HepG2 (cell line): ENCODE results near the gene HID1. TPM values are rescaled to one million over a fixed set of nuclear protein-coding genes. Genes with fewer than 3 reads are reported as not detected.

ENCODE experiments used
- ARNT2 ChIP-seq: sonication (generic); formaldehyde crosslinking; IDR thresholded peaks from 2 replicates; pipeline ENCODE4 v1.8.0; 2022; ENCODE audit warnings: mild to moderate bottlenecking, low read depth, missing genetic modification reagents, moderate library complexity
- BCLAF1 ChIP-seq: fragments of 450-650 bp; IDR thresholded peaks from 2 replicates; pipeline ENCODE4 v1.6.1; 2017; ENCODE audit warnings: mild to moderate bottlenecking
- CTCF ChIP-seq: sonication (generic); formaldehyde crosslinking; IDR thresholded peaks from 2 replicates; pipeline ENCODE4 v1.5.0; 2020; ENCODE audit warnings: mild to moderate bottlenecking, missing genetic modification reagents, moderate library complexity
- DRAP1 ChIP-seq: IDR thresholded peaks from 2 replicates; pipeline ENCODE4 v1.6.1; 2016; ENCODE audit warnings: missing genetic modification reagents, missing compliant biosample characterization
- KAT2B ChIP-seq: fragments of 150-350 bp; IDR thresholded peaks from 2 replicates; pipeline ENCODE4 v1.6.1; 2014; ENCODE audit warnings: low read depth, low read length, borderline replicate concordance
- POLR2AphosphoS2 ChIP-seq: IDR thresholded peaks from 2 replicates; pipeline ENCODE4 v1.6.1; 2011; ENCODE audit warnings: low read depth, low read length, improper control_type of control experiment
- SP1 ChIP-seq, 2 experiments: fragments of 450-650 bp in 1 of 2; sonication (generic) in 1 of 2; formaldehyde crosslinking in 1 of 2; IDR thresholded peaks; 2 replicates each; pipeline versions ENCODE4 v1.4.0 to v1.6.1; 2016 to 2020; ENCODE audit warnings: missing genetic modification reagents in 1 of 2
- SSRP1 ChIP-seq: IDR thresholded peaks from 2 replicates; pipeline ENCODE4 v1.6.1; 2016; ENCODE audit warnings: control low read depth
- ZBTB1 ChIP-seq: sonication (generic); formaldehyde crosslinking; IDR thresholded peaks from 2 replicates; pipeline ENCODE4 v1.4.0; 2020; ENCODE audit warnings: missing genetic modification reagents, borderline replicate concordance
- ZMYM2 ChIP-seq: sonication (generic); formaldehyde crosslinking; IDR thresholded peaks from 2 replicates; pipeline ENCODE4 v1.8.0; 2022; ENCODE audit warnings: mild to moderate bottlenecking, missing genetic modification reagents
- ZNF616 ChIP-seq: sonication (generic); formaldehyde crosslinking; IDR thresholded peaks from 2 replicates; pipeline ENCODE4 v1.5.0; 2020; ENCODE audit warnings: low read depth, mild to moderate bottlenecking, missing genetic modification reagents
- ZNF678 ChIP-seq: sonication (generic); formaldehyde crosslinking; IDR thresholded peaks from 2 replicates; pipeline ENCODE4 v1.4.0; 2020; ENCODE audit warnings: mild to moderate bottlenecking, missing genetic modification reagents
- ZNF687 ChIP-seq: sonication (generic); formaldehyde crosslinking; IDR thresholded peaks from 2 replicates; pipeline ENCODE4 v1.5.1; 2020; ENCODE audit warnings: mild to moderate bottlenecking, missing genetic modification reagents, moderate library complexity
- ZNF704 ChIP-seq: sonication (generic); formaldehyde crosslinking; IDR thresholded peaks from 2 replicates; pipeline ENCODE4 v1.8.1; 2023; ENCODE audit warnings: mild to moderate bottlenecking, inconsistent platforms, moderate library complexity, missing genetic modification reagents, borderline replicate concordance
- ZNF740 ChIP-seq: sonication (generic); formaldehyde crosslinking; IDR thresholded peaks from 2 replicates; pipeline ENCODE4 v1.4.0; 2020; ENCODE audit warnings: missing genetic modification reagents
- ZNF800 ChIP-seq: sonication (generic); formaldehyde crosslinking; IDR thresholded peaks from 2 replicates; pipeline ENCODE4 v1.4.0; 2020; ENCODE audit warnings: missing genetic modification reagents
- polyA plus RNA-seq, 8 experiments: library from polyadenylated mRNA; depleted of rRNA in 3 of 8; stranded (reverse) in 7 of 8; unstranded in 1 of 8; fragments of >200 nt; fragmentation: Illumina TruSeq in 4 of 8; extraction: Trizol in 4 of 8; gene quantifications; 2 replicates each; pipeline versions ENCODE4 v1.2.1 to v1.2.3, GENCODE V29; 2011 to 2016; ENCODE audit warnings: low read depth in 4 of 8, missing spikeins in 1 of 8, mixed read lengths in 1 of 8; ENCODE audit not compliant: insufficient read depth in 1 of 8
- total RNA-seq, 5 experiments: library from RNA; depleted of rRNA; stranded (reverse); fragments of >200 nt; fragmentation: Illumina TruSeq; extraction: Trizol; gene quantifications; 2 replicates each; pipeline ENCODE4 v1.2.3, GENCODE V29; 2016; ENCODE audit warnings: low read depth in 1 of 5

HID1 gene
- total and polyA plus RNA-seq, 2 of the 13 experiments (the other 11 are each of a cell fraction or from before 2014, with no cell fraction given) = 2.1 to 10.6 TPM

GRCh38 chr17:74987418-74987908 lies 14.9 kb upstream of the HID1 start, which contains the start of gene CDR2L (continued):
- TF ChIP-seq ZNF704 (no peak), ZNF687 (peak; percentile 46), KAT2B (no peak), POLR2AphosphoS2 (no peak), DRAP1 (CRISPR knock-in tag) (peak; percentile 73), SSRP1 (CRISPR knock-in tag) (no peak), ZNF616 (CRISPR knock-in tag) (0 out of 2 replicates have a peak, but pooled peaks have one; percentile 47), CTCF (CRISPR knock-in tag) (peak; percentile 37; the same call in 1 of the 2 replicates), BCLAF1 (no peak), ARNT2 (CRISPR knock-in tag) (peak; percentile 55), ZBTB1 (CRISPR knock-in tag) (no peak), ZNF678 (CRISPR knock-in tag) (0 out of 2 replicates have a peak, but pooled peaks have one; percentile 62), ZMYM2 (CRISPR knock-in tag) (no peak), SP1 (IDR thresholded peaks at IDR 0.05) (no peak), SP1 (CRISPR knock-in tag; IDR thresholded peaks at IDR 0.05) (peak; percentile 82), ZNF800 (CRISPR knock-in tag) (no peak), ZNF740 (CRISPR knock-in tag) (no peak)
